Upper lobe of left lung (tissue), 4 donors: Measurements from ENCODE around the gene PACSIN1.

Experiments
- CTCF ChIP-seq, 6 experiments: fragments of 450-650 bp in 4 of 6; fragments of 200-600 bp in 2 of 6; sonication (generic) in 2 of 6; IDR thresholded peaks; one replicate each; pipeline ENCODE4 v1.5.1; 2016 to 2019; ENCODE audit warnings: antibody characterized with exemption in 6 of 6
- EP300 ChIP-seq, 4 donors: sonication (generic); formaldehyde crosslinking; IDR thresholded peaks; one replicate each; pipeline ENCODE4 v1.5.1; 2017; ENCODE audit warnings: antibody characterized with exemption in 4 of 4, control low read depth in 2 of 4
- POLR2A ChIP-seq, 4 donors: fragments of 450-650 bp; IDR thresholded peaks; one replicate each; pipeline ENCODE4 v1.5.1; 2016 to 2017; ENCODE audit warnings: antibody characterized with exemption in 4 of 4, mild to moderate bottlenecking in 2 of 4
- POLR2AphosphoS5 ChIP-seq, 2 donors: sonication (generic); formaldehyde crosslinking; IDR thresholded peaks; one replicate each; pipeline ENCODE4 v1.5.1; 2017; ENCODE audit warnings: antibody characterized with exemption in 2 of 2

DNA sequence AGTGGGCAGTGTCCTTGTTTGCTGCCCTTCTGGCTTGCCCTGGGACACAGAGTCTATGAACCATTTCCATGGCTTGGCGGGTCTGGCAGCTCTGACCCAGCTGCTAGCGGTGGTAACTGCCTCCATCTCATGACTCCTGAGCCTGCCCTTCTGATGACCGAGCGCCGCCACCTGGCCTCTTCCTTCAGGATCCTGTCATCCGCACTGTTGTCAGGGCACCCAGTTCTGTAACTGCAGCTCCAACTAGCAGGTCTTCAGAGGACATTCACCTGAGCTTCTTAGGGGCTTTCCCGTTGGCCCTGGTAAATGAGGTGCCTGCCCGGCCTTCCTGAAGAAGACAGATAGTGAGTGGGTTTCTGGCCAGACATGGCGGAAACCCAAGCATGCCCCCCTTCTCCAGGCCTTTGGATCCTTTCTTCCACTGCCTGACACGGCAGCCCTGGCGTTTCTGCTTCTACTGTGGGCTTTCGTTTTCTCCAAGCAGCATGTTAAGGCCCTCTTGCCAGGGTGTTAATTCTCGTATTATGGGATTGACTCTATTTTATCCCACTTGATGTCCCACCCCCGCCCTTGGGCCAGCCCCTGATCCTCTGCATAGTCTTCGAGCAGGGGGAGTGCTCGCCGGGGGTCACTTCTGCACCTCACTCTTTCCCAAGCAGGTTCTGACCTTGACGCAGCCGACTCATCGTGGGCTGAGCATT, 24.7 kb downstream of the PACSIN1 start:
- TF ChIP-seq CTCF (IDR thresholded peaks at IDR 0.05) (no peak), EP300 (IDR thresholded peaks at IDR 0.05) (no peak), POLR2A (IDR thresholded peaks at IDR 0.05) (no peak), POLR2AphosphoS5 (IDR thresholded peaks at IDR 0.05) (no peak)
